Left ventricle myocardium inferior (tissue), 1 donor: ENCODE results near the gene ALDH1B1. TPM values are rescaled to one million over a fixed set of nuclear protein-coding genes. Genes with fewer than 3 reads are reported as not detected.

Experiments
- DNase-seq: peaks from one replicate; pipeline ENCODE4 v3.0.0-alpha.2; 2020
- H3K27ac ChIP-seq: fragments of 200-600 bp; replicated peaks from 2 replicates; pipeline ENCODE4 v1.8.0; 2021
- H3K27me3 ChIP-seq: fragments of 200-600 bp; 2 replicates; pipeline ENCODE4 v1.8.0; 2021; ENCODE audit warnings: low read depth
- H3K36me3 ChIP-seq: fragments of 200-600 bp; 2 replicates; pipeline ENCODE4 v1.8.0; 2021
- H3K4me1 ChIP-seq: fragments of 200-600 bp; 2 replicates; pipeline ENCODE4 v1.8.0; 2021
- H3K4me3 ChIP-seq: fragments of 200-600 bp; 2 replicates; pipeline ENCODE4 v1.8.0; 2021; ENCODE audit warnings: mild to moderate bottlenecking, moderate library complexity
- H3K9me3 ChIP-seq: fragments of 200-600 bp; replicated peaks from 2 replicates; pipeline ENCODE4 v1.8.0; 2021
- intact Hi-C: fragments of 100-400 bp; cut with micrococcal nuclease; formaldehyde crosslinking; loops from one replicate; pipeline ENCODE4 v1.11.0; 2022
- total RNA-seq: library from RNA; stranded (reverse); fragmentation: NEBNext Ultra II Directional; extraction: Animal tissue kit (Norgen Biotek cat#: 25700); gene quantifications from one replicate; pipeline ENCODE4 v1.2.1, GENCODE V29; 2021
- TF ChIP-seq, protein P1 (sequence below): fragments of 200-600 bp; IDR thresholded peaks from 2 replicates; pipeline ENCODE4 v1.8.0; 2021; ENCODE audit warnings: antibody characterized with exemption, mild to moderate bottlenecking, borderline replicate concordance
- donor health status: DM: no; HTN: yes; CAD: no; lungs with severe emphysema.

Gene ALDH1B1
- total RNA-seq, 1 donor from 2014 or later, result 21.6 TPM

DNA sequence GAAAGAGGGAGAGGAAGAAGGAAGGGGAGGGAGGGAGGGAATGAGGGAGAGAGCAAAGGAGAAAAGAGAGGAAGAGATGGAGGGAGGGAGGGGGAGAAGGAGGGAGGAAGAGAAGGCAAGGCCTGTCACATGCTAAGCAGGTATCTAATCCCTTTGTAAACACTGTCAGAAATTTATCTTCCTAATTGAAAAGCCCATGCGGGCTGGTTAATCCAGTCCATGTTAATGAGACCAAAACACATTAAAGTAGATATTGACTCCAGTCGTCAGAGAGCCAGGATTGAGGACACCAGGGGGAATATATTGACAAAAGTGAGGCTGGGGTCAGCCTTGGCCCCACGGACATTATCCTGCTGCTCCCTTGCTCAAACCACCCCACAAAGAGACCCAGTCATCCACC lies 37.4 kb upstream of the ALDH1B1 start:
- Histone ChIP-seq H3K36me3 (no peaks in the 10 kb centered on the region), H3K4me3 (no peak overlapping the region), H3K27ac (no peak overlapping the region), H3K4me1 (no peaks in the 10 kb centered on the region), H3K27me3 (peaks cover 19% of the 10 kb centered on the region), H3K9me3 (no peaks in the 10 kb centered on the region)
- no peak for DNase-seq
- intact Hi-C loops, result no loop called here
- TF ChIP-seq, protein P1, sequence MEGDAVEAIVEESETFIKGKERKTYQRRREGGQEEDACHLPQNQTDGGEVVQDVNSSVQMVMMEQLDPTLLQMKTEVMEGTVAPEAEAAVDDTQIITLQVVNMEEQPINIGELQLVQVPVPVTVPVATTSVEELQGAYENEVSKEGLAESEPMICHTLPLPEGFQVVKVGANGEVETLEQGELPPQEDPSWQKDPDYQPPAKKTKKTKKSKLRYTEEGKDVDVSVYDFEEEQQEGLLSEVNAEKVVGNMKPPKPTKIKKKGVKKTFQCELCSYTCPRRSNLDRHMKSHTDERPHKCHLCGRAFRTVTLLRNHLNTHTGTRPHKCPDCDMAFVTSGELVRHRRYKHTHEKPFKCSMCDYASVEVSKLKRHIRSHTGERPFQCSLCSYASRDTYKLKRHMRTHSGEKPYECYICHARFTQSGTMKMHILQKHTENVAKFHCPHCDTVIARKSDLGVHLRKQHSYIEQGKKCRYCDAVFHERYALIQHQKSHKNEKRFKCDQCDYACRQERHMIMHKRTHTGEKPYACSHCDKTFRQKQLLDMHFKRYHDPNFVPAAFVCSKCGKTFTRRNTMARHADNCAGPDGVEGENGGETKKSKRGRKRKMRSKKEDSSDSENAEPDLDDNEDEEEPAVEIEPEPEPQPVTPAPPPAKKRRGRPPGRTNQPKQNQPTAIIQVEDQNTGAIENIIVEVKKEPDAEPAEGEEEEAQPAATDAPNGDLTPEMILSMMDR, result no peak

DNA sequence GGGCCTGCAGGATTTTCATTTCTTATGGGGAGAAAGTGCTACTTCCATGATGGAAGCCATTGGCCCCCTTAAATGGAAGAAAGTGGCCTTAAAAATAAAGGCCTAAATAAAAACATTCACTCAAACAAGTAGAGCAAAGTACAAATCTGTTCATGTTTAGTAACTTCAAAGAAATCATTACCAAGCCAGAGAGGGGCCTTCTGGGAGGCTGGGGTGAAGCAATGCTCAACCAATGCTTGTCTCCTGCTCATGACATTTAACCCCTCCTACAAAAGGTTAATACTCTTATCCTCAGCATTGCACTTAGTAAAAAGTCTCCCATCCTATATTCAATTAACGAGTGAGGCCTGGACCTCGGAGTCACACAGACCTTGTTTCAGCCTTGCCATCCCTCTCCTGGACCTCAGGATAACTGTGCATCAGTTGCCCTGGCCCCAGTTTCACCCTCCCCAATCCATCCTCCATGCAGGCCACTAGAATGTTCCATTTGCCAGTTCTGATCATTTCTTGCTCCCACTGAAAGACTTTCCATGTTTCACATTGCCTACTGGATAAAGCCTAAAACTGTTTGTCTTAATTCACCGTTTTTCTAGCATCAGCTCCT lies 36.9 kb upstream of the ALDH1B1 start:
- Histone ChIP-seq H3K27ac (no peak overlapping the region), H3K4me3 (no peak overlapping the region), H3K4me1 (no peaks in the 10 kb centered on the region), H3K27me3 (peaks cover 19% of the 10 kb centered on the region), H3K9me3 (no peaks in the 10 kb centered on the region), H3K36me3 (no peaks in the 10 kb centered on the region)
- intact Hi-C loops, result no loop called here
- no peak for DNase-seq
- TF ChIP-seq, protein P1, result no peak

DNA sequence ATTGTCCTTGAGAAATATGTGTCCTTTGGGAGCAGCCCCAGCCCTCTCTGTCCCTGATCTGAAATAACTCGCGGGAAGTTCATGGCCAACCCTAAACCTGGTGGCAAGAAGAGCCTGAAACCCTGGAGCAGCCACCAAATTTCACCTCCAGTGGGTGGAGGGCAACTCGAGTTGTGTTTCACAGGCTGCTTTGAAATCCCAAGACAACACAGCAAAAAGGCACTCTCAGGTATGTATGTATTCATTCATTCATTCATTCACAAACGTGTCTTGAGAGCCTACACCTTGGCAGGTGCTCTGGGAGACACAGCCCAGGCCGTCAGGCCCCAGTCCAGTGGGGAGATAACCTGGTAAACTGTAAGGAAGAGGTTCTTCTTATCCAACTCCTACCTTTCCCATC lies 35.7 kb upstream of the ALDH1B1 start:
- Histone ChIP-seq H3K4me1 (no peaks in the 10 kb centered on the region), H3K36me3 (no peaks in the 10 kb centered on the region), H3K9me3 (no peaks in the 10 kb centered on the region), H3K27ac (no peak overlapping the region), H3K27me3 (peaks cover 12% of the 10 kb centered on the region), H3K4me3 (no peak overlapping the region)
- no peak for DNase-seq
- intact Hi-C loops, result no loop called here
- TF ChIP-seq, protein P1, result no peak

DNA sequence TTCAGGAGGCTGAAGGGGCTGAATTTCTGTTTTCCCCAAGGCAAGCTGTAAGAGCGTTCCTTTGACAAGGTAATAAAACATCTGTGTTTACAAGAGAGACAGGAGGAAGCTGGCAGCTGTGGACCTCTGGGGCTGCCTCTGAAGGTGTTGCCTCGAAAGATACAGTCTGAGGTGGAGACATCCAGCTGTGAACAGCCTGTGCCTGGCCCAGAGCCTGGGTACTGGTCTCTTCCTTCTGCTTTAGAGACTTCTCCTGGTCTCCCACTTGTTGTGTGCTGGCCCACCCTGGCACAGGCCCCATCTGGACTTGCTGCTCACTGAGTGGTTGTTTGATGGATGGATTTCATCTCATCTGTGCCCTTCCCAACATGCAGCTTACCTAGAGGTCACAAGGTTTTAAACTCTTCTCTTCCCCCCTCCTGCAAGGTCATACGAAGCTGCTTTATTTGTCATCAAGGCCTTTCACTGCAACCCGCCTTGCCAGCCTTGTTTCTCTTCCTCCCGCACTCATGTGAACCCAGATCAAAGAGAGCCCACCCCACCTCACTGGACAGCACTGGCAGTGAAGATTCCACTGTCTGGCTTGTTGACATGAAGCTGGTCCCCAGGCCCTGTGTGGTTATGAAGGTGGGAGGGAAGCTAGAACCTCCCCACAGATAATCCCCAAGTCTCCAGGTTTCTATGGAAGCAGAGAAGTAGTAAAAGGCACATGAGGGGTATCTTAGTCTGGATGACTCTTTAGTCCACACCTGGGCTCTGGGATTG lies 35.0 kb upstream of the ALDH1B1 start:
- Histone ChIP-seq H3K4me3 (no peak overlapping the region), H3K36me3 (no peaks in the 10 kb centered on the region), H3K27ac (no peak overlapping the region), H3K27me3 (peaks cover 5% of the 10 kb centered on the region), H3K4me1 (no peaks in the 10 kb centered on the region), H3K9me3 (no peaks in the 10 kb centered on the region)
- intact Hi-C loops, result no loop called here
- no peak for DNase-seq
- TF ChIP-seq, protein P1, result no peak

DNA sequence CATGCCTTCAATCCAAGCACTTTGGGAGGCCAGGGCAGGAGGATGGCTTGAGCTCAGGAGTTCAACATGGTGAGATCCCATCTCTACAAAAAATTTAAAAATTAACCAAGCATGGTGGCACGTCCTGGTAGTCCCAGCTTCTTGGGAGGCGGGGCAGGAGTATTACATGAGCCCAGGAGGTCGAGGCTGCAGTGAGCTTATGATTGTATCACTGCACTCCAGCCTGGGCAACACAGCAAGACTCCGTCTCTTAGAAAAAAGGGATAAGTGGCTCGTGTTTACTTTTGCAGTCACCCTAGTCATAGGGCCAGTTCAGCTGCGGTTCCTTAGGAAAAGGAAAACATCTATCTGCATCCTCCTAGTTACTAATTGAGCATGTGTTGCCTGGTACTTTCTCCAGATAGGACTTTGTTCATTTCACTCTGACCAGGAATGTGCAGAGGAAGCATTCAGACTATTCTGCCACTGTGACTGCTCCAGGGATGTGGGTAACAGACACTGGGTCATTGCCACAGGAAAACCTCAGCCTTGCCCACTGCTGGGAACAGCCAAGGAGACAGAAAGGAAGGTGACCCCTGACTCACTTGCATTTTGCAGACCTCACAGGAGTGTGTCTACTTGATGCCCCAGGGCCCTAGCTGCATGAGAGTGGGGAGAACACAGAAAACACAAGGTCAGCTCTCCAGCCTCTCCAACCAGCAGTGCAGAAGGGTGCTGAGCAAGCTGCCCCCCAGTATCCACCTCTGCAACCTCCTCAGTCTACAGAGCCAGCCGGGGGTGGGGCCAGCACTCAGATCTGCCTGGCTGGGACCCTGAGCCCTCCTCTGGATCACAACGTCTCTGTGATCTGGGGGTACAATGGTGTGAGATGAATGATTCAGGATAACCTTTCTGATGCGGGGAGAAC lies 33.9 kb upstream of the ALDH1B1 start:
- TF ChIP-seq, protein P1, result no peak
- Histone ChIP-seq H3K4me1 (no peaks in the 10 kb centered on the region), H3K4me3 (no peak overlapping the region), H3K27ac (no peak overlapping the region), H3K36me3 (no peaks in the 10 kb centered on the region), H3K27me3 (no peaks in the 10 kb centered on the region), H3K9me3 (no peaks in the 10 kb centered on the region)
- no peak for DNase-seq
- intact Hi-C loops, result no loop called here
